H1 (cell line): ENCODE data around the gene PTPN3. TPM values are rescaled to one million over a fixed set of nuclear protein-coding genes. Genes with fewer than 3 reads are reported as not detected.

Source experiments
- CBX5 ChIP-seq: fragments of 300-800, 300-1000 bp; sonication (generic); IDR thresholded peaks from 2 replicates; pipeline ENCODE4 v1.7.1; 2016; ENCODE audit warnings: antibody characterized with exemption, low read length, low read depth
- KDM5A ChIP-seq: fragments of 200-600 bp; IDR thresholded peaks from 2 replicates; pipeline ENCODE4 v1.7.1; 2012; ENCODE audit warnings: mild to moderate bottlenecking, low read length, inconsistent platforms, mixed read lengths
- RBBP5 ChIP-seq: IDR thresholded peaks from 2 replicates; pipeline ENCODE4 v1.7.1; 2012; ENCODE audit warnings: low read depth, mild to moderate bottlenecking, inconsistent platforms, low read length, moderate library complexity, borderline replicate concordance
- RNF2 ChIP-seq: fragments of 200-900, 300-1000 bp; sonication (generic); IDR thresholded peaks from 2 replicates; pipeline ENCODE4 v1.7.1; 2016; ENCODE audit warnings: borderline replicate concordance, low read depth, mild to moderate bottlenecking, antibody characterized with exemption, low read length; ENCODE audit not compliant: poor library complexity, severe bottlenecking; ENCODE audit errors: missing control alignments
- SUZ12 ChIP-seq: fragments of 200-600 bp; sonication (generic); IDR thresholded peaks from 2 replicates; pipeline ENCODE4 v1.6.1; 2012; ENCODE audit warnings: mild to moderate bottlenecking, inconsistent platforms, low read length, moderate library complexity, mixed read lengths
- TBP ChIP-seq: IDR thresholded peaks from 2 replicates; pipeline ENCODE4 v1.6.1; 2011; ENCODE audit warnings: low read depth, low read length, improper control_type of control experiment
- YY1 ChIP-seq: IDR thresholded peaks from 2 replicates; pipeline ENCODE4 v1.6.1; 2011; ENCODE audit warnings: low read depth, mild to moderate bottlenecking, low read length
- polyA plus RNA-seq, 7 experiments: library from polyadenylated mRNA; depleted of rRNA in 3 of 7; stranded (reverse) in 5 of 7; unstranded in 2 of 7; fragments of >200 nt in 5 of 7; fragments of 200-250 nt in 2 of 7; gene quantifications; 1 replicate in 5 of 7; 2 replicates in 1 of 7; 4 replicates in 1 of 7; pipeline versions ENCODE4 v1.2.1 to v1.2.3, GENCODE V29; 2011 to 2013; ENCODE audit warnings: missing spikeins in 2 of 7, mixed read lengths in 2 of 7
- total RNA-seq: library from RNA; stranded (reverse); fragmentation: NEBNext Ultra II Directional; extraction: Animal tissue kit (Norgen Biotek cat#: 25700); gene quantifications from 2 replicates; pipeline ENCODE4 v1.2.1, GENCODE V29; 2021
- TF ChIP-seq, protein P1 (sequence below): IDR thresholded peaks from 2 replicates; pipeline ENCODE4 v1.6.1; 2012; ENCODE audit warnings: low read length, inconsistent platforms

Gene PTPN3
- total and polyA plus RNA-seq, 2 of the 8 experiments (the other 6 are each of a cell fraction or from before 2014, with no cell fraction given): 2.9 to 3.7 TPM

DNA sequence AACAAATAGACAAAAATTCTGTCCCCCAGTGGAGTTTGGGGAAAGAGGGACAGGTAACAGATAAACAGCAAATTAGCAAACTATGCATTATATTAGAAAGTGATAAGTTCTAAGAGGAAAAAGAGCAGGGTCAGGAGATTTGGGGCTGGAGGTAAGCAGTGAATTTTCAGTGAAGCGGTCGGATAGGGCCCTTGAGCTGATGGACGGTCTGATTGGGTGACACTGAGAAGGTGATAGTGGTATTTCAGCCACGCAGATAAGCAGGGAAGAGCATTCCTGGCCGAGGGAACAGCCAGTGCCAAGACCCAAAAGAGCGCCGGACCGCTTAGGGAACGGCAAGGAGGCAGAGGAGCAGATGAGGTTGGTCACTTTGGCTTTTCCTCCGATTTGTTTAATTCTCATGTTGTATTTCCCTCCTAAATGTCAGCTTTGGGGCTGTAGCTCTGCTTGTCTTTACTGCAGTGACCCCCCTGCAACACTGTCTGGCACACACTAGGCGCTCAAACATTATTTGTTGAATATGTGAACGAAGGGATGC, 1.1 kb upstream of the PTPN3 start (continued):
- peak; percentile 47; the same call in 1 of the 2 replicates for TF ChIP-seq SUZ12
- TF ChIP-seq RBBP5: 0 out of 2 replicates have a peak, but pooled peaks have one; percentile 14
- TF ChIP-seq TBP: no peak
- no peak for TF ChIP-seq CBX5
- no peak for TF ChIP-seq KDM5A
- no peak for TF ChIP-seq YY1
- TF ChIP-seq, protein P1, sequence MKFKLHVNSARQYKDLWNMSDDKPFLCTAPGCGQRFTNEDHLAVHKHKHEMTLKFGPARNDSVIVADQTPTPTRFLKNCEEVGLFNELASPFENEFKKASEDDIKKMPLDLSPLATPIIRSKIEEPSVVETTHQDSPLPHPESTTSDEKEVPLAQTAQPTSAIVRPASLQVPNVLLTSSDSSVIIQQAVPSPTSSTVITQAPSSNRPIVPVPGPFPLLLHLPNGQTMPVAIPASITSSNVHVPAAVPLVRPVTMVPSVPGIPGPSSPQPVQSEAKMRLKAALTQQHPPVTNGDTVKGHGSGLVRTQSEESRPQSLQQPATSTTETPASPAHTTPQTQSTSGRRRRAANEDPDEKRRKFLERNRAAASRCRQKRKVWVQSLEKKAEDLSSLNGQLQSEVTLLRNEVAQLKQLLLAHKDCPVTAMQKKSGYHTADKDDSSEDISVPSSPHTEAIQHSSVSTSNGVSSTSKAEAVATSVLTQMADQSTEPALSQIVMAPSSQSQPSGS: no peak
- peak; percentile 67 for TF ChIP-seq RNF2
